ENCODE measurements around the gene TSKS. TPM values are rescaled to one million over a fixed set of nuclear protein-coding genes. Genes with fewer than 3 reads are reported as not detected.

TSKS gene
- total RNA-seq, 1 donor from 2014 or later, result 2.0 TPM

DNA sequence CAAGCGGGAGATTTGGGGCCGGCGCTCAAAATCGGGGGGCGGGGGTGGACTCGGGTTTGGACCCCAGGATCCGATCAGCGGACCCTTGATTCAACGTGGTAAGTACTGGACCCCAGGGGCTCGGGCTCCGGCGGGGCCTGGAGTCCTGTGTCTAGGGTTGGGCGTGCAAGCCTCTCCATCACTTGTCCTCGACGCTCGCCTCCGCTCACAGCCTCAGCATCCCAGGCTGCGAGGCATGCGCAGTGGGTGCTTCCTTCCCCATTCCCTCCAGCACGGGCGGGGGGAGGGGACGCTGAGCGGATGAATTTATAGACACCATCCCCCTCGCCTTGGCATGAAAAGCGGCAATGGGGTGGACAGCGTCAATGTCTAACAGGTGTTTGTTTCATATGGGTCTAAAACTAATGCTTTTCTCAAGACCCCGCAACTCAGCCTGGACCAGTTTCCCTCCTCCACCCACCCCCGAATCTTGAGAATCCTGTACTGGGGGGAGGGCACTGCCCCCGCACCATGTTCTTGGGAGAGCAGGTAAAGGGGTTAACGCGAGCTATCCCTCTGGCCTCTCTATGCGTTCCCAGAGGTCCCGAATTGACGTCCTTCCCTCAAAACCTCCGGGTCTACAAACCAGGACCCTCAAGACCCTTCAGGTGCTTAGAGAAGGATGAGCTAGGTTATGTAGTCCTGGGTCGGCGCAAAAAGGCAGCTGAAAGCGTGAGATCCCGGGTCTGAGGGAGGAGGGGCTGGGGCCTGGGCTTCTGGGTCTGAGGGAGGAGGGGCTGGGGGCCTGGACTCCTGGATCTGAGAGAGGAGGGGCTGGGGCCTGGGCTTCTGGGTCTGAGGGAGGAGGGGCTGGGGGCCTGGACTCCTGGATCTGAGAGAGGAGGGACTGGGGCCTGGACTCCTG lies 71.6 kb downstream of the TSKS start:
- Mint-ChIP-seq H3K36me3 (ENCODE audit: low read depth) (peaks cover 18% of the 10 kb centered on the region), H3K4me3 (peak overlapping the region; percentile 77), H3K4me1 (ENCODE audit: low read depth) (peaks cover 19% of the 10 kb centered on the region), H3K27me3 (ENCODE audit: insufficient read depth) (peaks cover 14% of the 10 kb centered on the region), H3K9me3 (no peaks in the 10 kb centered on the region), H3K27ac (no peak overlapping the region)
- DNase-seq (ENCODE audit: low spot score), result no peak
- intact Hi-C loops (cut with micrococcal nuclease), result no loop called here

DNA sequence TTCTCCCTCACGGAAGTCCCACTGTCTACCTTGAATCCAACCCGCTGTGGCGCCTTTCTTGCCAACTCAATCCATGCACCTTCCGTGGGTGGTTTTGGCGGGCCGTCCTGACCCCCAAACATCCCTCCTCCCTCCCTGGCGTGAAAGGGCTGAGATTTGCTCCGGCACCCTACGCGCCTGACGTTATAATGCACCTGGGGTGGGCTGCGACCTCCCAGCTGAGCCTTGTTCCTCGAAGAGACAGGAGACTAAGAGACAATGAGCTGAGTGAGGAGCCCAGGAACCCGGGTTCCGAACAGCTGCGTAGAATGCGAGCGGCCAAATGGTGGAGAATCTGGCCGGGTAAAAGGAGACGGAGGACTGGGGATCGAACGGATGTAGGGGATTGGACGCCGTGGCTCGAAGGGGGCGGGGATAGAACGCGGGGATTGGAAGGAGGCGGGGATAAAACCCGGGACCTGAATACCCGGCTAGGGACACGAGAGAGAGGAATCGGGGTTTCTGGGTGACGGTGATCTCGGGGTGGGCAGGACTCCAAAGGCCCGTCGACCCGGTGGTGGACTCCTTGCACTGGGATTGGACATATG lies 72.4 kb downstream of the TSKS start, which contains the start of gene CPT1C:
CPT1C (plus strand) TSS at position 461 of the 587 bp plus-strand sequence. CDS start 1,137 bp downstream, outside the sequence.
- H3K36me3 Mint-ChIP-seq (ENCODE audit: low read depth), result peaks cover 19% of the 10 kb centered on the region

DNA sequence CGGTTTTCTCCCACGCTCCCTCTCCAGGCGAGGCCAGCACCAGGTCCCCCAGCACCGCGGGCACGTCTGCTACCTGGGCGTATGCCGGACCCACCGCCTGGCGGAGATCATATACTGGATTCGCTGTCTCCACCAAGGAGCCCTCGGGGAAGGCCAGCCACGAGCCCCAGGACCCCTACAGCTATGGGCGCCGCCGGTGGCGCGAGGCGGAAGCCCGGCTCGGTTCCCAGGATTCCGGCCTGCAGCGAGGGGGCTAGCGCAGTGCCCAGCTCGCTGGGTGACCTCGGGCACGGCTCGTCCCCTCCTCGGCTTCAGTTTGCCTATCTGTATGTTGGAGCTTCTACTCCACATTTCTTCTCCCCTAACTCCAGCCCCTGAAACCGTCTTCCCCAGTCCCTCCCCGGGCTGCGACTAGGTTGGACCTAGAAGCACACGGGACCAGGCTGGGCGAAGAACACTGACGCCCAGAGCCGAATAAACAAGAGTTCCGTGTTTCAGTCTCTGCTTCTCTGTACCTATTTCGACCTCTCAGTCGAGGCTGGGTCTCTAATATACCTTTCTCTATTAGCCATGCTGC lies 72.9 kb downstream of the TSKS start:
- intact Hi-C loops (cut with micrococcal nuclease), result no loop called here
- Mint-ChIP-seq H3K36me3 (ENCODE audit: low read depth) (peaks cover 25% of the 10 kb centered on the region), H3K9me3 (no peaks in the 10 kb centered on the region), H3K4me1 (ENCODE audit: low read depth) (peaks cover 19% of the 10 kb centered on the region), H3K4me3 (peak overlapping the region; percentile 77), H3K27me3 (ENCODE audit: insufficient read depth) (peaks cover 14% of the 10 kb centered on the region), H3K27ac (peak overlapping the region; percentile 70)
- DNase-seq (ENCODE audit: low spot score), result no peak

More for the DNA sequence above, 72.4 kb downstream of the TSKS start, which contains the start of gene CPT1C:
- DNase-seq (ENCODE audit: low spot score), result no peak
- peak within 1 kb of the TSS; percentile 70 for H3K27ac Mint-ChIP-seq
- H3K9me3 Mint-ChIP-seq, result no peaks in the 10 kb centered on the region
- intact Hi-C loops (cut with micrococcal nuclease), result no loop called here
- H3K4me1 Mint-ChIP-seq (ENCODE audit: low read depth), result peaks cover 19% of the 10 kb centered on the region
- H3K27me3 Mint-ChIP-seq (ENCODE audit: insufficient read depth), result peaks cover 14% of the 10 kb centered on the region
- H3K4me3 Mint-ChIP-seq, result peak within 1 kb of the TSS; percentile 77

Other genes with a start within 250 kb of the TSKS start
- 2.0 and 2.1 TPM in 2 replicates for gene RCN3, start 235.3 kb downstream of the TSKS start, total RNA-seq
- 72.1 and 77.5 TPM in 2 replicates for gene NOSIP, start 182.8 kb downstream of the TSKS start, total RNA-seq
- gene PRRG2, start 182.0 kb downstream of the TSKS start, total RNA-seq, result 0.59 and 1.2 TPM in 2 replicates
- 32.3 and 34.2 TPM in 2 replicates for gene PRR12, start 172.1 kb downstream of the TSKS start, total RNA-seq
- 4.4 and 4.7 TPM in 2 replicates for gene RRAS, start 123.2 kb downstream of the TSKS start, total RNA-seq
- gene SCAF1, start 121.1 kb downstream of the TSKS start, total RNA-seq, result 75.4 and 79.7 TPM in 2 replicates
- gene IRF3, start 97.4 kb downstream of the TSKS start, total RNA-seq, result 149 and 156 TPM in 2 replicates
- gene BCL2L12, start 97.4 kb downstream of the TSKS start, total RNA-seq, result 72.2 and 73.7 TPM in 2 replicates
- gene PRMT1, start 86.0 kb downstream of the TSKS start, total RNA-seq, result 450 and 462 TPM in 2 replicates
- 6.0 and 6.9 TPM in 2 replicates for gene ADM5, start 73.7 kb downstream of the TSKS start, total RNA-seq
- 3.1 and 3.9 TPM in 2 replicates for gene CPT1C, start 72.2 kb downstream of the TSKS start, total RNA-seq
- 61.1 and 63.6 TPM in 2 replicates for gene AP2A1, start 3.7 kb upstream of the TSKS start, total RNA-seq
- 14.0 and 18.8 TPM in 2 replicates for gene FUZ, start 50.0 kb upstream of the TSKS start, total RNA-seq
- gene MED25, start 55.0 kb upstream of the TSKS start, total RNA-seq, result 54.2 and 54.5 TPM in 2 replicates
- gene PTOV1, start 87.9 kb upstream of the TSKS start, total RNA-seq, result 107 and 113 TPM in 2 replicates
- gene PNKP, start 104.3 kb upstream of the TSKS start, total RNA-seq, result 138 and 141 TPM in 2 replicates
- gene AKT1S1, start 114.0 kb upstream of the TSKS start, total RNA-seq, result 32.1 and 32.2 TPM in 2 replicates
- gene TBC1D17, start 114.4 kb upstream of the TSKS start, total RNA-seq, result 38.7 and 41.8 TPM in 2 replicates
- 50.0 and 51.5 TPM in 2 replicates for gene IL4I1, start 133.6 kb upstream of the TSKS start, total RNA-seq
- gene ATF5, start 165.9 kb upstream of the TSKS start, total RNA-seq, result 50.7 and 52.0 TPM in 2 replicates
- 231 and 238 TPM in 2 replicates for gene NUP62, start 166.2 kb upstream of the TSKS start, total RNA-seq
- gene SIGLEC11, start 197.9 kb upstream of the TSKS start, total RNA-seq, result not detected in 2 replicates

Measured in activated T-helper 1 cell treated with anti-CD3 and anti-CD28 coated beads, Interleukin-12 subunit alpha, Interleukin-12 subunit beta, Interleukin-2, Interleukin-4 antibody, amounts not matched to agents 30 ng/mL and 10 ng/mL and 1 ng/mL, durations not matched to agents 14 hours and 24 hours and 36 hours (primary cell).